Activated CD8-positive, alpha-beta T cell treated with anti-CD3 and anti-CD28 coated beads, Interleukin-2, amount 10 ng/mL, durations not matched to agents 7 days and 5 days (primary cell): Measurements from ENCODE around the gene XIRP2. TPM values are rescaled to one million over a fixed set of nuclear protein-coding genes. Genes with fewer than 3 reads are reported as not detected.
"Not testable (repeated sequence)": the region's sequence is repeated elsewhere in the genome, so short reads cannot be mapped to it uniquely, and the experiment has no call there.

Source experiments
- ATAC-seq: fragments of 150-1000 bp; cut with Tn5 transposase; one replicate; pipeline ENCODE4 v1.10.0; 2021; ENCODE audit warnings: moderate library complexity
- CTCF ChIA-PET: fragments of 350-600 bp; sonication (Branson Sonifier 250); formaldehyde crosslinking; loops from one replicate; lab custom pipeline; 2021; ENCODE audit warnings: antibody characterized with exemption; lab: Charles Lee
- POLR2A ChIA-PET: fragments of 350-600 bp; sonication (Branson Sonifier 250); formaldehyde crosslinking; loops from one replicate; lab custom pipeline; 2021; ENCODE audit warnings: antibody characterized with exemption; lab: Charles Lee
- DNase-seq: peaks from one replicate; pipeline ENCODE4 v3.0.0-alpha.2; 2020
- H3K27ac Mint-ChIP-seq: one replicate; pipeline ENCODE4 v1.8.0; 2021; ENCODE audit warnings: mild to moderate bottlenecking, mixed read lengths
- H3K27me3 Mint-ChIP-seq: one replicate; pipeline ENCODE4 v1.8.0; 2021; ENCODE audit warnings: low read depth, mixed read lengths
- H3K36me3 Mint-ChIP-seq: one replicate; pipeline ENCODE4 v1.8.0; 2021; ENCODE audit warnings: low read depth, mixed read lengths
- H3K4me1 Mint-ChIP-seq: one replicate; pipeline ENCODE4 v1.8.0; 2021; ENCODE audit warnings: low read depth, mixed read lengths
- H3K4me3 Mint-ChIP-seq: one replicate; pipeline ENCODE4 v1.8.0; 2021; ENCODE audit warnings: mild to moderate bottlenecking, mixed read lengths
- H3K9me3 Mint-ChIP-seq: one replicate; pipeline ENCODE4 v1.8.0; 2022; ENCODE audit warnings: mixed read lengths; ENCODE audit not compliant: insufficient read depth
- total RNA-seq, 2 experiments: library from RNA; stranded (reverse); gene quantifications; one replicate each; pipeline ENCODE4 v1.2.3, GENCODE V29; 2021

XIRP2 gene
- total RNA-seq, 2 experiments from 2014 or later: not detected

DNA sequence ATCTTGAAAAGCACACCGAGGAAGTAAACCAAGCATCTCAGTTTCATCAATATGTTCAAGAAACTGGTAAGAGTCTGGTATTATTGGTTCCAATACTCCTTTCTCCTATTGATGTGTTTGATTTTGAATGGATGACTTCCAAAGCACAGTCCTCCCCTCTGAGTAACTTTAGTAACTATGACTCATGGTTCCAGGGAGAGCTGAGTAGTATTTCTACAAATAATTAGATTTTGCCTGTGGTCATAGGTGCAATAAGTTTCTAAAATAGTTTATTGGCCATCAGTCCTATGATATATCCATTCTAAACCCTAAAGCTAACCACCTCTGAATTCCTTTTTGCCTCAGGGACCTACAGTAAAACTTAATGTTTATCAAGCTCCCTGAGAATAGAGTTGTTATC lies 352.4 kb downstream of the XIRP2 start:
- H3K4me3 Mint-ChIP-seq: no peak overlapping the region
- ChIA-PET CTCF (no interaction called here), POLR2A (no interaction called here)
- DNase-seq (no peak), ATAC-seq (no peak)
- H3K27me3 Mint-ChIP-seq: no peaks in the 10 kb centered on the region
- no peaks in the 10 kb centered on the region for H3K9me3 Mint-ChIP-seq
- no peaks in the 10 kb centered on the region for H3K4me1 Mint-ChIP-seq
- no peak overlapping the region for H3K27ac Mint-ChIP-seq
- H3K36me3 Mint-ChIP-seq: no peaks in the 10 kb centered on the region

DNA sequence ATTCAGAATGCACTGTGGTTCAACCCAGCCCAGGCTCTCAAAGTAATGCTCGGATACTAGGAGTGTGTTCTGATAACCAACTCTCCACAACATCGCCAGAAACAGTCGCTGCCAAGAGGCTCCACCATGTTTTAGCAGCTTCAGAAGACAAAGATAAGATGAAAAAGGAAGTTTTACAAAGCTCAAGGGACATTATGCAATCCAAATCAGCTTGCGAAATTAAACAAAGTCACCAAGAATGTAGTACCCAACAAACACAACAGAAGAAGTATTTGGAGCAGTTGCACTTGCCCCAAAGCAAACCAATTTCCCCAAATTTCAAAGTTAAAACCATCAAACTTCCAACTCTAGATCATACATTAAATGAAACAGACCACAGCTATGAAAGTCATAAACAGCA lies 360.9 kb downstream of the XIRP2 start:
- DNase-seq (no peak), ATAC-seq (no peak)
- Mint-ChIP-seq H3K27ac (no peak overlapping the region), H3K27me3 (no peaks in the 10 kb centered on the region), H3K36me3 (no peaks in the 10 kb centered on the region), H3K4me3 (no peak overlapping the region), H3K9me3 (no peaks in the 10 kb centered on the region), H3K4me1 (no peaks in the 10 kb centered on the region)
- ChIA-PET POLR2A (no interaction called here), CTCF (no interaction called here)

DNA sequence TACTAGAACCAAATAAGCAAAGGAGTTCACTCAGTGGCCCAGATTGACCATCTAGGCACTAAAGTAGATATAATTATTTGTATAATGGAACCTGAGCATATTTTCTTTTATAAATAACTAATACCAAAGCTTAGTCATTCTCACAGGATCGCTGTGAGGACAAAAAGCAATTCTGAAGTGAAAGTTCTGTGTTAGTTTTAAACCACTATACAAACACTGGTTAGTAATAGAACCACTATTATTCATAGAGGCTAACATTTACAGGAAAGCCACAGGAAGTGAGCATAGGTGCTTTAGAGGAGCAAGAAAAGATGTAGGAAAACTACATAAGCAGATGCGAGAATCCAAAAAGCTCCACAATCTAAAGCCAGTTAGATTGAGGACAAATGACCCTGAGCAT lies 364.7 kb downstream of the XIRP2 start:
- POLR2A ChIA-PET: no interaction called here
- Mint-ChIP-seq H3K27me3 (no peaks in the 10 kb centered on the region), H3K9me3 (no peaks in the 10 kb centered on the region), H3K27ac (no peak overlapping the region), H3K4me3 (no peak overlapping the region), H3K4me1 (no peaks in the 10 kb centered on the region), H3K36me3 (no peaks in the 10 kb centered on the region)
- CTCF ChIA-PET: no interaction called here
- no peak for DNase-seq
- ATAC-seq: no peak

DNA sequence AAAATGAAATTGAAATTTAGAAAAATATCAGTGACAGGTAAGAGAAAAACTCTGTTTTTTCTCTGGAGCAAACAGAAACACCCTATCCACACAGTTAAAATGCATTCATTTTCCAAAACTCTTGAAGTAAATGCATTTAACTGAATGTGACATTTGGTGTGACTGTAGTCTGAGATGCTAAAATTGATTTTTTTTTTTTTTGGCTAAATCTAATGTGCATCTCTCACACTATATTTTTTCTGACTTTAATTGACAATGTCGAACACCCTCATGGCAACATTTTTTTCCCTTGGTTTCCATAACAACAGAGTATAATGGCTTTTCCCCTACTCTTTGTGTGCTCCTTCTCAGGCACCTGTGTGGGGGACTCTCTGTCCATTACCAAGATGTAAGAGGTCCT lies 366.4 kb downstream of the XIRP2 start:
- ChIA-PET POLR2A (no interaction called here), CTCF (no interaction called here)
- DNase-seq (no peak), ATAC-seq (no peak)
- Mint-ChIP-seq H3K9me3 (no peaks in the 10 kb centered on the region), H3K4me3 (no peak overlapping the region), H3K27me3 (no peaks in the 10 kb centered on the region), H3K4me1 (no peaks in the 10 kb centered on the region), H3K36me3 (no peaks in the 10 kb centered on the region), H3K27ac (no peak overlapping the region)

GRCh38 chr2:167258712-167259111 lies 370.4 kb downstream of the XIRP2 start:
- Mint-ChIP-seq H3K4me1 (no peaks in the 10 kb centered on the region), H3K27me3 (no peaks in the 10 kb centered on the region), H3K4me3 (no peak overlapping the region), H3K36me3 (no peaks in the 10 kb centered on the region), H3K27ac (no peak overlapping the region), H3K9me3 (no peaks in the 10 kb centered on the region)
- DNase-seq (no peak), ATAC-seq (no peak)
- POLR2A ChIA-PET: no interaction called here
- CTCF ChIA-PET: no interaction called here

DNA sequence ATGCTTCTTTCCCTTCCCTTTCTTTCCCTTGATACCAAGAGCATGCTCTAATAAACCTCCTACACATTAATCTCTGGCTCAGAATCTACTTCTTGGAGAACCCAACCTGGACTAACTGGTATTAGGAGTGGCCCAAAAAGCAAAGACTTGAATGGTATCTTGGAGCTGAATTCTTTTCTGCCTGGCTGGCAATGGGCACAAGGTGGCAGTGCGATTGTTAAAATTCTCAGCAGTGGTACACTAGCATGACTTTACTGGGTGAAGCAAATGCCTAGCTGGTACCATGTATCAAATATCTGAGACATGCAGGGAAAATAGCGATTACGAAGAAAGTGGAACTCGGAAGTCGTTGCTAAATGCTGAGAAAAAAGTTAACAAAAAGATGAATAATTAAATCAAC lies 376.1 kb downstream of the XIRP2 start:
- Mint-ChIP-seq H3K9me3 (peaks cover 4% of the 10 kb centered on the region), H3K27me3 (no peaks in the 10 kb centered on the region), H3K36me3 (no peaks in the 10 kb centered on the region), H3K4me1 (no peaks in the 10 kb centered on the region), H3K27ac (no peak overlapping the region), H3K4me3 (no peak overlapping the region)
- no peak for ATAC-seq
- DNase-seq: no peak
- CTCF ChIA-PET: interaction anchor here (1.2 kb wide), 1 partner anchor 855 kb away, joined by 4 read pairs; no protein-coding TSS in a partner anchor
- POLR2A ChIA-PET: no interaction called here

GRCh38 chr2:167265004-167265403 lies 376.7 kb downstream of the XIRP2 start:
- no peak overlapping the region for H3K4me3 Mint-ChIP-seq
- no peaks in the 10 kb centered on the region for H3K36me3 Mint-ChIP-seq
- DNase-seq (no peak), ATAC-seq (no peak)
- POLR2A ChIA-PET: no interaction called here
- no peak overlapping the region for H3K27ac Mint-ChIP-seq
- CTCF ChIA-PET: interaction anchor here (1.2 kb wide), 1 partner anchor 854 kb away, joined by 4 read pairs; no protein-coding TSS in a partner anchor
- H3K27me3 Mint-ChIP-seq: no peaks in the 10 kb centered on the region
- peaks cover 4% of the 10 kb centered on the region for H3K9me3 Mint-ChIP-seq
- no peaks in the 10 kb centered on the region for H3K4me1 Mint-ChIP-seq

- CTCF ChIA-PET: no interaction called here
- POLR2A ChIA-PET: no interaction called here
- H3K27me3 Mint-ChIP-seq: no peaks in the 10 kb centered on the region
- no peak overlapping the region for H3K27ac Mint-ChIP-seq
- H3K9me3 Mint-ChIP-seq: peaks cover 4% of the 10 kb centered on the region
- no peak overlapping the region for H3K4me3 Mint-ChIP-seq
- no peaks in the 10 kb centered on the region for H3K4me1 Mint-ChIP-seq
- no peaks in the 10 kb centered on the region for H3K36me3 Mint-ChIP-seq
- ATAC-seq (no peak), DNase-seq (no peak)
These were observed 377.4 kb downstream of the XIRP2 start for GRCh38 chr2:167265722-167266121.

DNA sequence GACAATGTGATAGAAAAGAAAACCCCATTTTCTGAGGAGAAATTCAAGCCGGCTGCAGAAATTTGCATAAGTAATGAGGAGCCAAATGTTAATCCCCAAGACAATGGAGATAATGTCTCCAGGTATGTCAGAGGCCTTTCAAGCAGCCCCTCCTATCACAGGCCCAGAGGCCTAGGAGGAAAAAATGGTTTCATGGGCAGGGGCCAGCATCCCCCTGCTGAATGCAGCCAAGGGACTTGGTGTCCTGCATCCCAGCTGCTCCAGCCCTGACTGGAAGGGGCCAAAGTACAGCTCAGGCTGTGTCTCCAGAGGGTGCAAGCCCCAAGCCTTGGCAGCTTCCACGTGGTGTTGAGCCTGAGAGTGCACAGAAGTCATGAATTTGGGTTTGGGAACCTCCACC lies 380.0 kb downstream of the XIRP2 start:
- H3K4me3 Mint-ChIP-seq, H3K4me1 Mint-ChIP-seq, H3K27me3 Mint-ChIP-seq, ATAC-seq, H3K36me3 Mint-ChIP-seq, DNase-seq, H3K9me3 Mint-ChIP-seq, POLR2A ChIA-PET, H3K27ac Mint-ChIP-seq, CTCF ChIA-PET: not testable (repeated sequence)

- DNase-seq (no peak), ATAC-seq (no peak)
- Mint-ChIP-seq H3K9me3 (peaks cover 4% of the 10 kb centered on the region), H3K36me3 (no peaks in the 10 kb centered on the region), H3K27me3 (no peaks in the 10 kb centered on the region), H3K27ac (no peak overlapping the region), H3K4me3 (no peak overlapping the region), H3K4me1 (no peaks in the 10 kb centered on the region)
- ChIA-PET POLR2A (no interaction called here), CTCF (no interaction called here)
These were observed 383.7 kb downstream of the XIRP2 start for GRCh38 chr2:167271932-167272331.

- Mint-ChIP-seq H3K9me3 (no peaks in the 10 kb centered on the region), H3K36me3 (no peaks in the 10 kb centered on the region), H3K27me3 (no peaks in the 10 kb centered on the region), H3K4me3 (no peak overlapping the region), H3K4me1 (no peaks in the 10 kb centered on the region), H3K27ac (no peak overlapping the region)
- ATAC-seq (no peak), DNase-seq (no peak)
- ChIA-PET CTCF (no interaction called here), POLR2A (no interaction called here)
These were observed 386.8 kb downstream of the XIRP2 start for GRCh38 chr2:167275046-167275445.

GRCh38 chr2:167279810-167280209 lies 391.5 kb downstream of the XIRP2 start:
- Mint-ChIP-seq H3K4me3 (no peak overlapping the region), H3K36me3 (no peaks in the 10 kb centered on the region), H3K4me1 (no peaks in the 10 kb centered on the region), H3K27ac (no peak overlapping the region), H3K9me3 (no peaks in the 10 kb centered on the region), H3K27me3 (peaks cover 2% of the 10 kb centered on the region)
- ChIA-PET CTCF (no interaction called here), POLR2A (no interaction called here)
- DNase-seq: no peak
- ATAC-seq: no peak

DNA sequence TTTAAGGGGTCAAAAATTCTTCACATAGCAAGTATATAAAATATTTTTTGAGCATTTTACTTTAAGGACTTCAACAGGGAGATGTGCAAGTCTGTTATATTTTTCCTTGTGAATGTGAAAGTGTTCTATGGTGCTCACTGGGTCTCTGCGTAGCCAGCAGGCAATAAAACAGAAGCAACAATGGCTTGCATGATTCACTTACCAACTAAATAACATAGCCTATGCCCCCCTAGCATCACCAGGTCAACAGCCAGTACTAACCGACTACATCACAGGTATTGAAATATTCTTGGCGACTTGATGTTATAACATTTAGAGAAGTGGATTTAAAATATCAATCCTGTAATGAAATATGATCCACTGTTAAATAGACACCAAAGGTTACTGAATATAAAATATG lies 398.9 kb downstream of the XIRP2 start:
- no peaks in the 10 kb centered on the region for H3K36me3 Mint-ChIP-seq
- H3K4me3 Mint-ChIP-seq: no peak overlapping the region
- ChIA-PET POLR2A (no interaction called here), CTCF (no interaction called here)
- no peak overlapping the region for H3K27ac Mint-ChIP-seq
- peaks cover 16% of the 10 kb centered on the region for H3K27me3 Mint-ChIP-seq
- DNase-seq (no peak), ATAC-seq (no peak)
- peaks cover 2% of the 10 kb centered on the region for H3K4me1 Mint-ChIP-seq
- H3K9me3 Mint-ChIP-seq: no peaks in the 10 kb centered on the region
